Measurements from ENCODE around the gene MEGF11.

DNA sequence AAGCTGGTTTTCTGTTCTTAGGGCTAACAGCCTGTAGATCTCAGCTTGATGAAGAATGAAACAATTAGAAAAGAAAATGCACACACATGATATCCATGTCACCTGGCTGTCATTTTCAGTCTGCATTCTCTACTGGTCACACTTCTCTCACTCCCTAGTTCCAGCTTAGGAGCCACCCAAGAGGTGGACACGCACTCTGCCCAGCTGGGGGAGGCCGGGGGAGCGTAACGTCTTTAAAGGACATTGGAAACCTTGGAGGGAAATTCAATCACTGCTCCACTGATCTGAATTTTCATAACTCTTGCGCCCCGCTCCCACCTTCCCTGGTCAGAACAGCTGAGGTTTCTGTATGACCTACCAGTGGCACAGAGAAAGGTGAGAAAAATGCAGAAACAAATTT, 304.5 kb downstream of the MEGF11 start:
- TF ChIP-seq POLR2AphosphoS5 (IDR thresholded peaks at IDR 0.05; ENCODE audit: low read depth, low read length) (no peak), SP1 (IDR thresholded peaks at IDR 0.05; ENCODE audit: low read depth) (no peak), RAD21 (IDR thresholded peaks at IDR 0.05; ENCODE audit: low read depth) (no peak), EZH2 (IDR thresholded peaks at IDR 0.05) (no peak), FOSL1 (IDR thresholded peaks at IDR 0.05; ENCODE audit: low read depth) (no peak), POLR2A (IDR thresholded peaks at IDR 0.05; ENCODE audit: borderline replicate concordance, extremely low read depth, insufficient read depth, insufficient read length) (no peak)
- TF ChIP-seq, protein P1, sequence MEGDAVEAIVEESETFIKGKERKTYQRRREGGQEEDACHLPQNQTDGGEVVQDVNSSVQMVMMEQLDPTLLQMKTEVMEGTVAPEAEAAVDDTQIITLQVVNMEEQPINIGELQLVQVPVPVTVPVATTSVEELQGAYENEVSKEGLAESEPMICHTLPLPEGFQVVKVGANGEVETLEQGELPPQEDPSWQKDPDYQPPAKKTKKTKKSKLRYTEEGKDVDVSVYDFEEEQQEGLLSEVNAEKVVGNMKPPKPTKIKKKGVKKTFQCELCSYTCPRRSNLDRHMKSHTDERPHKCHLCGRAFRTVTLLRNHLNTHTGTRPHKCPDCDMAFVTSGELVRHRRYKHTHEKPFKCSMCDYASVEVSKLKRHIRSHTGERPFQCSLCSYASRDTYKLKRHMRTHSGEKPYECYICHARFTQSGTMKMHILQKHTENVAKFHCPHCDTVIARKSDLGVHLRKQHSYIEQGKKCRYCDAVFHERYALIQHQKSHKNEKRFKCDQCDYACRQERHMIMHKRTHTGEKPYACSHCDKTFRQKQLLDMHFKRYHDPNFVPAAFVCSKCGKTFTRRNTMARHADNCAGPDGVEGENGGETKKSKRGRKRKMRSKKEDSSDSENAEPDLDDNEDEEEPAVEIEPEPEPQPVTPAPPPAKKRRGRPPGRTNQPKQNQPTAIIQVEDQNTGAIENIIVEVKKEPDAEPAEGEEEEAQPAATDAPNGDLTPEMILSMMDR (IDR thresholded peaks at IDR 0.05 in 2 of 3, conservative IDR thresholded peaks at IDR 0.05 in 1 of 3; ENCODE audit: borderline replicate concordance in 1 of 3, insufficient read depth in 1 of 3, low read depth in 2 of 3, low read length in 2 of 3), result no peak
